ENCODE measurements around the gene DOCK3.
"Not testable (repeated sequence)": the region's sequence is repeated elsewhere in the genome, so short reads cannot be mapped to it uniquely, and the experiment has no call there.

The DOCK3 gene

GRCh38 chr3:51092141-51092540 is 417.4 kb downstream of the DOCK3 start:
- DNase-seq (ENCODE audit: extremely low read depth in 1 of 2, low read depth in 1 of 2): not testable (repeated sequence)

- DNase-seq (ENCODE audit: extremely low read depth in 1 of 2, low read depth in 1 of 2): not testable (repeated sequence)
Measured at GRCh38 chr3:51094838-51095237, 420.1 kb downstream of the DOCK3 start.

- DNase-seq (ENCODE audit: extremely low read depth in 1 of 2, low read depth in 1 of 2): peak in 1 of 2 donors; percentile 0
Measured at GRCh38 chr3:51099794-51100535, 425.2 kb downstream of the DOCK3 start.

GRCh38 chr3:51100536-51100851 is 425.8 kb downstream of the DOCK3 start:
- no peak for DNase-seq (ENCODE audit: extremely low read depth in 1 of 2, low read depth in 1 of 2)

- DNase-seq (ENCODE audit: extremely low read depth in 1 of 2, low read depth in 1 of 2): no peak
Measured at GRCh38 chr3:51102396-51102795, 427.7 kb downstream of the DOCK3 start.

GRCh38 chr3:51106242-51106876 is 431.6 kb downstream of the DOCK3 start:
- DNase-seq (ENCODE audit: extremely low read depth in 1 of 2, low read depth in 1 of 2): no peak

- DNase-seq (ENCODE audit: extremely low read depth in 1 of 2, low read depth in 1 of 2): no peak
Measured at GRCh38 chr3:51110586-51110985, 435.9 kb downstream of the DOCK3 start.

- DNase-seq (ENCODE audit: extremely low read depth in 1 of 2, low read depth in 1 of 2): no peak
Measured at GRCh38 chr3:51122944-51123343, 448.2 kb downstream of the DOCK3 start.

- no peak for DNase-seq (ENCODE audit: extremely low read depth in 1 of 2, low read depth in 1 of 2)
Measured at GRCh38 chr3:51123531-51123930, 448.8 kb downstream of the DOCK3 start.

- DNase-seq (ENCODE audit: extremely low read depth in 1 of 2, low read depth in 1 of 2): not testable (repeated sequence)
Measured at GRCh38 chr3:51131607-51132006, 456.9 kb downstream of the DOCK3 start.

GRCh38 chr3:51137715-51138114 is 463.0 kb downstream of the DOCK3 start:
- no peak for DNase-seq (ENCODE audit: extremely low read depth in 1 of 2, low read depth in 1 of 2)

- DNase-seq (ENCODE audit: extremely low read depth in 1 of 2, low read depth in 1 of 2): no peak
Measured at GRCh38 chr3:51139616-51140015, 464.9 kb downstream of the DOCK3 start.

- no peak for DNase-seq (ENCODE audit: extremely low read depth in 1 of 2, low read depth in 1 of 2)
Measured at GRCh38 chr3:51141573-51141972, 466.8 kb downstream of the DOCK3 start.

GRCh38 chr3:51145811-51146585 is 471.3 kb downstream of the DOCK3 start:
- DNase-seq (ENCODE audit: extremely low read depth in 1 of 2, low read depth in 1 of 2): no peak

- no peak for DNase-seq (ENCODE audit: extremely low read depth in 1 of 2, low read depth in 1 of 2)
Measured at GRCh38 chr3:51146781-51147180, 472.1 kb downstream of the DOCK3 start.

- DNase-seq (ENCODE audit: extremely low read depth in 1 of 2, low read depth in 1 of 2): no peak
Measured at GRCh38 chr3:51156147-51156546, 481.4 kb downstream of the DOCK3 start.

GRCh38 chr3:51163051-51163450 is 488.3 kb downstream of the DOCK3 start:
- no peak for DNase-seq (ENCODE audit: extremely low read depth in 1 of 2, low read depth in 1 of 2)

- DNase-seq (ENCODE audit: extremely low read depth in 1 of 2, low read depth in 1 of 2): no peak
Measured at GRCh38 chr3:51173518-51174271, 499.0 kb downstream of the DOCK3 start.

GRCh38 chr3:51176923-51177322 is 502.2 kb downstream of the DOCK3 start:
- no peak for DNase-seq (ENCODE audit: extremely low read depth in 1 of 2, low read depth in 1 of 2)

GRCh38 chr3:51186446-51186845 is 511.7 kb downstream of the DOCK3 start:
- DNase-seq (ENCODE audit: extremely low read depth in 1 of 2, low read depth in 1 of 2): not testable (repeated sequence)

GRCh38 chr3:51190199-51190598 is 515.5 kb downstream of the DOCK3 start:
- DNase-seq (ENCODE audit: extremely low read depth in 1 of 2, low read depth in 1 of 2): no peak
